NT2/D1 (cell line): ENCODE measurements around the gene FCMR.

Experiments
- YY1 ChIP-seq: IDR thresholded peaks from 2 replicates; pipeline ENCODE4 v1.6.1; 2011; ENCODE audit not compliant: insufficient read length, insufficient read depth
- ZNF274 ChIP-seq: IDR thresholded peaks from 2 replicates; pipeline ENCODE4 v1.6.1; 2011; ENCODE audit warnings: mild to moderate bottlenecking, low read depth, low read length

DNA sequence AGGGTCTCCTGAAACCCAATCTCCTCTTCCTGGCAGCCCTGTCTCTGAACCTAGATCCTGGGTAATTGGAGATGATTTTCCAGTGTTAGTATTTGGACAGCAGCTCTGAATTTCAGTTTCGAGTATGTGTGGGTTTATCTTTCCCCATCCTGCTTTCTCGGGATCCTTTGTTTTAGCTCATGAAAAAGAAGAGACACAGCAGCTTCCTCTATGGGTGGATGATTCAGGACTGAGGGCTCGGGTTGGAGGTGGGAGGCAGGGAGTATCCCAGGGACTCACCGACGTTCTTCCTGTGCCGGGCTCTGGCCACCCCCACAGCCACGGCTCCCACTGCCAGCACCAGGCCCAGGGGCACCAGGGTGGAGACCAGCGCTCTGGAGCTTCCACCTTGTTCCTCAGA lies 10.4 kb upstream of the FCMR start:
- no peak for TF ChIP-seq ZNF274
- no peak for TF ChIP-seq YY1
